GM18517 (cell line): Measurements from ENCODE around the gene MTERF4.

Source experiments
- ATAC-seq: cut with Tn5 transposase; IDR thresholded peaks from one replicate; pipeline ENCODE4 v1.9.1; 2021; ENCODE audit warnings: mild to moderate bottlenecking, moderate library complexity; ENCODE audit not compliant: unreplicated experiment

The MTERF4 gene, protein sequence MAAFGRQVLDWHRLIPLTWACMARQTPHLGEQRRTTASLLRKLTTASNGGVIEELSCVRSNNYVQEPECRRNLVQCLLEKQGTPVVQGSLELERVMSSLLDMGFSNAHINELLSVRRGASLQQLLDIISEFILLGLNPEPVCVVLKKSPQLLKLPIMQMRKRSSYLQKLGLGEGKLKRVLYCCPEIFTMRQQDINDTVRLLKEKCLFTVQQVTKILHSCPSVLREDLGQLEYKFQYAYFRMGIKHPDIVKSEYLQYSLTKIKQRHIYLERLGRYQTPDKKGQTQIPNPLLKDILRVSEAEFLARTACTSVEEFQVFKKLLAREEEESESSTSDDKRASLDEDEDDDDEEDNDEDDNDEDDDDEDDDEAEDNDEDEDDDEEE

DNA sequence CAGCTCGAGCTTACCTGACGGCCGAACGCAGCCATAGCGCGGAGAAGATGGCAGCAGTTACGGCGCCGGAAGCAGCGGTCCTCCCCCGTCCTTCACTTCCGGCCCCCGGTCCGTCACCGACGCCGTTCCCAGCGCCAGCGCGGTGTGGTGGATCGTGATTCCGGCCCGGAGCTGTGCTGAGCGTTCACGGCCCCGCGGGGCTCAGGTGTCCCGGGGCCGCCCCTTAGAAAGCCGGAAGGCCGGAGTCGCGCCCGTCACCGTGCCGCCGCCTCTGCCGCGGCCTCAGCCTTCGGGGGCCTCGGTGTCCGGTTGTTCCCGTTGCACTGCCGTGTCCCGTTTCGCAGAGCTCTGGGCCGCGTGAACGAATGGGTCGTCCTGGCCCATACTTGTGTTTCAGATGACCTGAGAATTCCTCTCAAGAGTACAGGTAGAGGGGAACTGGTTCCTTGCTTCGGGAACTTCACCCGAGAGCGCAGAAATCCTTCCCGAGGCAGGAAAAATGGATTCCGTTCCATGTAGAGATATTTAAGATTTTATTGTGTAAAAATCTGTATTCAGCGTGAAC lies at the start of gene MTERF4:
Gene MTERF4 (minus strand): TSS at position 49 of the 565 bp plus-strand sequence. CDS start 14 bp downstream, at position 35.
- ATAC-seq: peak; percentile 76

DNA sequence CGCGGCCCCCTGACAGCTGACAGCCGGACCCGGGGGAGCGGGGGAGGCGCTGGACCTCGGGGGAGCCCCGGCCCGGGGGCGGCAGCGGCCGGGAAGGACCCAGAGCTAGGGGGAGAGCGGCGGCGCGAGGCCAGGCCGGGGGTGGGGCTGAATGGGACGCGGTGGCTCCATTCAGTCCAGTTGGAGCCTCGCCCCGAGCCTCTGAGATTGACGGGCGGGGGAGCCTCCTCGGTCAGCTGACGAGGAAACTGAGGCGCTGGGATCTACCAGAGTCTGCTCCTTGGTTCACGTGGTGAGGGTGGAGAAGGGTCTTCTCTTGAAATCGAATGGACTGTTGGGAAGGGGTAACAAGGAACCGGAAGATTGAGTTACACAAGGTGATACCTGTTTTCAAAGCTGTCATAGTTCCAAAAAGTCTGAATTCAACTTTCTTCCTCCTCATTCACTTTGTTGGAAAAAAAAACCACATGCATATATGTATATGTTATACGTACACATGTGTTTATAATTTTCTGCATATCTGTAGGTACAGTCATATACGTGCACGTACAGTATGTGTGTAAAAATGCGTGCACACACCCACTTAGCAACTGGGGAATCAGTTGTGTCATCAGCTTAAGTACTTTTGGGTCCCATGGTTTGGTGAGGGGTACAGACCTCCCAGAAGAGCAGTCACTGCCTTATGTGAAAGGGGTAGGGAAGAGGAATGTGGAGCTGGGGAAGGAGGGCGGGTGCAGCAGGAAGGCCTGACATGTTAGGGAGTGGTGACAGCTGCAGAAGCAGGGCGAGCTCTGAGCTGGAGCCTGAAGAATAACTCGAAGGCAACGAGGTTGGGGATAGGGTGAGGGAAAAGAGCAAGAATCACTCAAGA lies 48.8 kb upstream of the MTERF4 start:
- no peak for ATAC-seq

DNA sequence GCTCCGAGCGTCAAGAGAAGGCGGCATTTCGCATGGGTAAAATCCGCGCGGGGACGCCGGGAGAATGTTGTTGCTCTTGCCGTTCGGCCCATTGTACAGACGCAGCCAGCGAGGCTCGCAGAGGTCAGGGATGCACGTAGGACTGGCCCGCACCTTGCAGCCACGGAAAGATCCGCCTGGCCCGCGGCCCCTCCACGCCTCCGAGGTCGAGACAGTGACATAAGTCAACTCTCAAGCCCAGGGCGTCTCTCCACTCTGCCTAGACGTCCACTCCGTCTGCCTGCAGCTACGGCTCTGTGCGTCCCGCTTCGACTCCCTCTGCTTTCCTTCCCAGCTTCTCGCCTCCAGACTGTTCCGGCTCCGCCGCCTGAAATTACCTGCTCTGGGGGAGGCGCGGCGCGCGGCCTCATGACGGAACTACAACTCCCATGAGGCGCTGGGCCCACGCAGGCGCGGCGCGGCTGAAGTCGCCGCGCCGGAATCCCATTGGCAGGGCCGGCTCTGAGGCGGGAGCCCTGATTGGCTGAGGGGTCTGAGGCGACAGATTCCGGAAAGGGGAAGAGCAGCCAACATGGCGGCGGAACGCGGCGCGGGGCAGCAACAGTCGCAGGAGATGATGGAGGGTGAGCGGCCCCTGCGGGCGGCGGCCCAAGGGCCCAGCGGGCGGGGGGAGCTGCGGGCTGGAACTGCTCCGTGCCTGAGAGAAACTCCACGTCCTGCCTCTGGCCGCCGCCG lies 48.0 kb upstream of the MTERF4 start, which contains the start of gene PPP1R7:
Gene PPP1R7 (plus strand): TSS at position 543 of the 735 bp plus-strand sequence. CDS start 29 bp downstream, at position 572.
- peak; percentile 76 for ATAC-seq

DNA sequence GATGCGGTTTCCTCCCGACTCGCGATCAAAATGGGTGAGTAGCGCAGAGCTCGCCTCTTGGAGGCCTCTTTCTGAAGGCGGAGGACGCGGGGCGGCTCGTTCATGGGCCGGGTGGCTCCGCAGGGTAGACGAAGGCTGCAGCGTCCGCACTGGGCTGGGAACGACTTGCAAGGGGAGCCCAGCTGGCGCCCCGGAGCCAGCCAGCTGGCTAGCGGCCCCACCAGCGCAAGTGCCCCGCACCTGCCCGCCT lies 47.5 kb upstream of the MTERF4 start:
- peak; percentile 17 for ATAC-seq

DNA sequence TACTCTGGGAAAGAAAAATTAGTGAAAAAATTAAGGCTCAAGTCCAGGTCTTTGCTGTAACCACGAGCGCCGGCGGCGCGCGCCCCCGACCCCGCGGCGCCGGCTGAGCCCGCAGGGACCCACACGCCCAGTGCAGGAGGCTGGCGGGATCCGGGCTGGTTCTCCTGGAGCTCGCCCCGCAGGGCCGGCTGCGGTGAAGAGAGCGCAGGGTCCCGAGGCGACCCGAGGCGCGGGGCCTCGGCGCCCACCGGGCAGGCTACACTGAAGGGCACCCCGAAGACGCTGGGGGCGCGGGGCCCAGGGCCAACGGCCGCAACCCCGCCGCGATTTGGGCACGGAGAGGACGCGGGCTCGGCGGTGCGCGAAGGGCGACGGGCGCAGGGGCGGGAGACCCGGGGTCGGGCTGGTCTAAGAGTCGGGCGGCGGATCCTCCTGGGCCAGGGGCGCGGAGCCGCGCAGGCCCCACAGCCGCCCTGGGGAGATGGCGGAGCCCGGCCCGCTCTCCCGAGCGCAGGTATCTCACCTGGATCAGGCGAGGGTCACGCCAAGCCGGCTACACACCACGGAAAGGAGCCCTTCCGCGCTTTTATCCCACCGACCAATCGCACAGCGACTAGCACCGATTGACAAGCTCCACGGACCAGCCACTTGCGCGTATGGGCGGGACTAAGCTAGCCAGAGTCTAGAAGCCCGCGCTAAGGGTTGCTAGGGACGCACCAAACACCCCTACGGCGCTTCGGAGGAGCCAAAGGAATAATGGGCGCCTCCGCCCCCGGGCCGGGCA lies 47.0 kb upstream of the MTERF4 start, which contains the start of gene PASK:
Gene PASK (minus strand): TSS at position 582 of the 784 bp plus-strand sequence. CDS start 6,440 bp downstream, outside the sequence.
- peak; percentile 68 for ATAC-seq

GRCh38 chr2:241148239-241148638 lies 46.2 kb upstream of the MTERF4 start:
- ATAC-seq: no peak

GRCh38 chr2:241147336-241147735 lies 45.2 kb upstream of the MTERF4 start:
- ATAC-seq: no peak

GRCh38 chr2:241146286-241146685 lies 44.2 kb upstream of the MTERF4 start:
- no peak for ATAC-seq

- no peak for ATAC-seq
Measured at GRCh38 chr2:241142593-241142992, 40.5 kb upstream of the MTERF4 start.

DNA sequence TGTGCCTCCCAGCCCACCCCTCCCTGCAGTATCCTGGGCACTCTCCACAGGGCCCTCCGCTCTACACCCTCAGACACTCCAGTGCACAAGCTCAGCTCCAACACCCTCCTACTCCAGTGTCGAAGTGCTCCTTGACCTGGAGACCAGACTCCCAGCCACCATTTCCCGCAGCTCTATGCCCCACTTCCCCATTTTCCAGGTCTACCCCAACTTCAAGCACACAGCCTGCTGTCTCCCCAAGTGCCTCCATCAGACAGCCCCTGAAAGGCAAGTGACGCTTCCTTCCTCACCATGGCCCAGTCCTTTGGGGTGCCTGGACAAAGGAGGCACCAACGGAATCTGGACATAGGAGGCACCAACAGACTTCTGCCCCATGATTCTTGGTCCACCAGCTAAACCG lies 40.0 kb upstream of the MTERF4 start:
- ATAC-seq: no peak

DNA sequence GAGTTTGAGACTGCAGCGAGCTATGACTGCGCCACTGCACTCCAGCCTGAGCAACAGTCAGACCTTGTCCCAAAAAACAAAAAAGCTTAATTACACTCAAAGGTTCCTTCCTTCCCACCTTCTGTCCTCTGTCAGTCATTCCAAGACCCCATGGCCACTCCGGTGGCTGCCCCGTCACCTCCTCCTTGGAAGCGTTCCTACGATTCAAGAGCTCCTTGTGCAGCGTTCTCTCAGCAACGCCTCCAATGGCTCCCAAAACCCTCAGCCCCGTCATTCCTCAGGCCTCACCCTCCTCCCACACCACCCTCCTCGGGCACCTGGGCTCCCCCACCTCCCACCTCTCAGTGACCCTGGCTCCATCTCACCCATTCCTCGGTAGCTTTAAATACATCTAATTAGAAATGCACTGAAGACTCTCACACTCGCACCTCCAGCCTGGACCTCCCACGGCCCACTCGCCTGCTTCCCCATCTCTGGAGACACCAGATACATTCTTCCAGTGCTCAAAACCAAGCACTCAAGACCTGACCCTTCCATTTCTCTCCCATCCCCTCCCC lies 39.2 kb upstream of the MTERF4 start:
- ATAC-seq: no peak

DNA sequence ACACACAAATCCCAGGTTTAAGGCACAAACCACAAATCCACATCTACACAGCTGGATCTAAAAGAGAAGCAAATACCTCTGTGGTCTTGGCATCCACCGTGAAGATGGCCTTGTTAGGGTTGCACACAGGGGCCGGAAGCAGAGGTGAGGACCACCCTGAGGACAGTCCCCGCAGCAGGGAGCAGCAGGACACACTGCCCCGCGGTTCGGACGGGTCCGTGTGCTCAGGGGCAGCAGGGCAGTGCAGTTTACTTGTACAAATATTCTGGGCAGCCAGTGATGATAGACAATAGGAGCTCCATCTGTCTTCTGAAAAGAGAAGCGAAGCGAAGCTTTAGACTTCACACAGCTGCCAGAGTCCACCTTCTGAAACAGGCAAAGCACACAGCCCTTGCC lies 38.4 kb upstream of the MTERF4 start:
- no peak for ATAC-seq

DNA sequence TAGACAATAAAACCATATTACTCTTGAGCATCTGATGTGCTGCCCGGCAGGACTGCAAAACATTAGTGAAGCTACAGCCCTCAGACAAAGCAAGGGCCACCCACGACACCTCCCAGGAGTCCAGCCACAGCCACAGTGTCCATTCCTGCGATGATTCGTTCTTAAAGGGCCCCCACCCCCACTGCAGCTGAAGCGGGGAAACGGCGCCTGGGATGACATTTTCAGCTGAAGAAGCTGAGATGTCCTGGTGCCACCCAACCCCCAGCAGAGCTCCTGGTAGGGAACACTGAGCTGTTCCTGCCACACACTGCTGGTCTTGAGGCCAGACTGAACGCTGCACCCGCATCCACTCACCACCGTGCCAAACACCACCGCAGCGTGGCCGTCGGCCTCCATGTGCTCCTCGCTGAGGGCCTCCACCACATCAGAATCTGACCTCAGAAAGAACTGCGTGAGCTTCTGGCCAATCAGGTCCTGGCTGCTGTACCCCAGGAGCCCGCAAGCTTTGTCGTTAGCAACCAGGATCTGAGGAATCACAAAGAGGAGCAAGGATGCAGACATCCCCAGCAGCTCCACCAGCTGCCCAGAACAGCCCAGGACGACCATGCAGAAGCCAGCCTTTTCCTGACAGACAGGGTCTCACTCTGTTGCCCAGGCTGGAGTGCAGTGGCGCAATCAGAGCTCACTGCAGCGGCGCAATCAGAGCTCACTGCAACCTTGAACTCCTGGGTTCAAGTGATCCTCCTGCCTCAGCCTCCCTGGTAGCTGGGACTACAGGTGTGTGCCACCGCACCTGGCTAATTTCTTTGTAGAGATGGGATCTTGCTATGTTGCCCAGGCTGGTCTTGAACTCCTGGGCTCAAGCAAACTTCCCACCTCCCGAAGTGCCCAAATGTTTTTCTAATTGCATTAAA lies 37.7 kb upstream of the MTERF4 start:
- ATAC-seq: no peak

DNA sequence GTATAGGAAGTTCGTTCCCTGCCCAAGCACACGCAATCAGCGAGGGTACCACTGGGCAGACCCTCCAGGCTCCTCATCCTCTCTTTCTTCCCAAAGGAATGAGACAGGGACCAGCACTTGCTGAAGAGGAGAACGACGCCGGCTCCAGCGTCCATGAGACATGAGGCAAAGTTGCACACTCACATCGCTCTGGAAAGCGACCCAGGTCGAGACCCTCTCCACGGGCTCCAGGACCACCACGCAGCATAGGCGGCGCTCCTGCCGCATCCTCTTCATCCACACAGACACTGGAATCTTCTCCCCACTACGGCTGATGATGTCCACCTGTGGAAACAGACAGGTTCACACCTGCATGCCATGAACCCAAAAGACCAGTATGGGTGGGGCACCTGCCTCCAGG lies 36.4 kb upstream of the MTERF4 start:
- ATAC-seq: no peak

- no peak for ATAC-seq
Measured at GRCh38 chr2:241137276-241138190, 35.4 kb upstream of the MTERF4 start.

- no peak for ATAC-seq
Measured at GRCh38 chr2:241136661-241137260, 34.7 kb upstream of the MTERF4 start.

DNA sequence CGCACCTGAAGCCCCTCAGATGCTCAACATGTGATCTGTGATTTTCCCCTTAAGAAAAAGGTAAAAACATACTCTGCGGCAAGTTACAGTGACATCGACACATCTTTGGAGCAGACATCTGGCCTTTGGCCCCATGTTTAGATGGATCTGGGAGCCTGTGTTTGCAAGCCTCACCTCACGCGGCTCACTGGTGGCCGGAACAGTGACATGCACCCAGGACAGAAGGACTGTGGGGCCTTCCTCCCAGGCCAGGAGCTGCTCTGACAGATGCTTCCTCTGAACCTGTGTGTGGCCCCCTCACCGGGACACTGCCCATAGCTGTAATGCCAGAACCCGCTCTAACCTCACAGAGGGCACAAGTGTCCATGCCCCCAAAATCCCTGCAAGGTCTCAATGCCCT lies 34.1 kb upstream of the MTERF4 start:
- ATAC-seq: no peak
